ENCODE results near the gene NRXN3. TPM values are rescaled to one million over a fixed set of nuclear protein-coding genes. Genes with fewer than 3 reads are reported as not detected.

NRXN3 gene
- total and polyA plus RNA-seq, 2 experiments from 2014 or later = 0.69 to 1.5 TPM

GRCh38 chr14:79496701-79497100 is 1326.5 kb downstream of the NRXN3 start:
- H3K27ac ChIP-seq = no peak overlapping the region
- no peak overlapping the region for H3K4me3 ChIP-seq
- H3K27me3 ChIP-seq = no peaks in the 10 kb centered on the region
- H3K4me1 ChIP-seq (ENCODE audit: low read depth) = no peaks in the 10 kb centered on the region
- TF ChIP-seq CTCF (IDR thresholded peaks at IDR 0.05; ENCODE audit: low read depth, low read length) = no peak
- no peaks in the 10 kb centered on the region for H3K36me3 ChIP-seq
- DNase-seq (ENCODE audit: low read depth in 1 of 2, low spot score in 1 of 2) = no peak
- H3K9me3 ChIP-seq (ENCODE audit: low read depth) = no peaks in the 10 kb centered on the region

GRCh38 chr14:79500489-79500888 is 1330.3 kb downstream of the NRXN3 start:
- DNase-seq (ENCODE audit: low read depth in 1 of 2, low spot score in 1 of 2) = no peak
- Histone ChIP-seq H3K36me3 (no peaks in the 10 kb centered on the region), H3K4me3 (no peak overlapping the region), H3K4me1 (ENCODE audit: low read depth) (no peaks in the 10 kb centered on the region), H3K27me3 (no peaks in the 10 kb centered on the region), H3K27ac (no peak overlapping the region), H3K9me3 (ENCODE audit: low read depth) (no peaks in the 10 kb centered on the region)
- no peak for TF ChIP-seq CTCF (IDR thresholded peaks at IDR 0.05; ENCODE audit: low read depth, low read length)

GRCh38 chr14:79502136-79502750 is 1332.1 kb downstream of the NRXN3 start:
- Histone ChIP-seq H3K9me3 (ENCODE audit: low read depth) (no peaks in the 10 kb centered on the region), H3K4me3 (no peak overlapping the region), H3K4me1 (ENCODE audit: low read depth) (no peaks in the 10 kb centered on the region), H3K36me3 (no peaks in the 10 kb centered on the region), H3K27me3 (no peaks in the 10 kb centered on the region), H3K27ac (no peak overlapping the region)
- peak in 1 of 2 donors; percentile 12 for DNase-seq (ENCODE audit: low read depth in 1 of 2, low spot score in 1 of 2)
- TF ChIP-seq CTCF (IDR thresholded peaks at IDR 0.05; ENCODE audit: low read depth, low read length) = no peak

- Histone ChIP-seq H3K36me3 (no peaks in the 10 kb centered on the region), H3K9me3 (ENCODE audit: low read depth) (no peaks in the 10 kb centered on the region), H3K4me3 (no peak overlapping the region), H3K4me1 (ENCODE audit: low read depth) (no peaks in the 10 kb centered on the region), H3K27me3 (no peaks in the 10 kb centered on the region), H3K27ac (no peak overlapping the region)
- no peak for DNase-seq (ENCODE audit: low read depth in 1 of 2, low spot score in 1 of 2)
- TF ChIP-seq CTCF (IDR thresholded peaks at IDR 0.05; ENCODE audit: low read depth, low read length) = no peak
Observed at GRCh38 chr14:79502751-79503148, 1332.6 kb downstream of the NRXN3 start.

GRCh38 chr14:79510659-79511058 is 1340.5 kb downstream of the NRXN3 start:
- Histone ChIP-seq H3K27me3 (no peaks in the 10 kb centered on the region), H3K36me3 (no peaks in the 10 kb centered on the region), H3K4me1 (ENCODE audit: low read depth) (no peaks in the 10 kb centered on the region), H3K9me3 (ENCODE audit: low read depth) (no peaks in the 10 kb centered on the region), H3K27ac (no peak overlapping the region), H3K4me3 (no peak overlapping the region)
- TF ChIP-seq CTCF (IDR thresholded peaks at IDR 0.05; ENCODE audit: low read depth, low read length) = no peak
- DNase-seq (ENCODE audit: low read depth in 1 of 2, low spot score in 1 of 2) = peak in 1 of 2 donors; percentile 2

Measured in cardiac muscle cell (in vitro differentiated cells and primary cell).